Occipital lobe (tissue), 3 donors: ENCODE measurements around the gene ARSH. TPM values are rescaled to one million over a fixed set of nuclear protein-coding genes. Genes with fewer than 3 reads are reported as not detected.
"Not testable (repeated sequence)": the region's sequence is repeated elsewhere in the genome, so short reads cannot be mapped to it uniquely, and the experiment has no call there.

Experiments
- DNase-seq: peaks from one replicate; lab custom pipeline; 2025; lab: John Stamatoyannopoulos, UW
- small RNA-seq: library from RNA; depleted of rRNA; stranded (forward); fragments of <200 nt; gene quantifications from one replicate; pipeline ENCODE3, GENCODE V24; 2014
- total RNA-seq: library from RNA; depleted of rRNA; stranded (reverse); fragments of >200 nt; gene quantifications from one replicate; pipeline ENCODE4 v1.2.3, GENCODE V29; 2014

The ARSH gene
- total RNA-seq, 1 donor from 2014 or later = not detected

- DNase-seq = no peak
These were observed 30.9 kb downstream of the ARSH start for GRCh38 chrX:3037218-3037617.

DNA sequence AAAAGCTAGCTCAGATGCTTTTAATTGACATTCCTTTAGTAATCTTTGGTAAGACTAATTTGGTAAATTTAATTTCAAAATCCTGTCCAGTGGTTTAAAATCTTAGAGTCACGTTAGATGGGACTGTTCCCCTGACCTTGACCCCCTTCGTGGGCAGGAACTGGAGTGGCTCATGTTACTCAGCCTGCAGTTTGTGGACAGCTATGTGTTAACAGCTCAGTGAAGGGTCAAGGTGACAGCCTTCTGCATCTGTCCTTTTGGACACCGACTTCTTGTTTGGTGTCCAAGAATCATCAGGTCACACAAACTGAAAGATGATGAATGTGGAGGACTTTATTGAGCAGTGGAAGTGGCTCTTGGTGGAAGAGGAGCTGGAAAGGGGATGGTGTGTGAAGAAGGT, 37.9 kb downstream of the ARSH start:
- DNase-seq = no peak

GRCh38 chrX:3044671-3045070, 38.3 kb downstream of the ARSH start:
- no peak for DNase-seq

DNA sequence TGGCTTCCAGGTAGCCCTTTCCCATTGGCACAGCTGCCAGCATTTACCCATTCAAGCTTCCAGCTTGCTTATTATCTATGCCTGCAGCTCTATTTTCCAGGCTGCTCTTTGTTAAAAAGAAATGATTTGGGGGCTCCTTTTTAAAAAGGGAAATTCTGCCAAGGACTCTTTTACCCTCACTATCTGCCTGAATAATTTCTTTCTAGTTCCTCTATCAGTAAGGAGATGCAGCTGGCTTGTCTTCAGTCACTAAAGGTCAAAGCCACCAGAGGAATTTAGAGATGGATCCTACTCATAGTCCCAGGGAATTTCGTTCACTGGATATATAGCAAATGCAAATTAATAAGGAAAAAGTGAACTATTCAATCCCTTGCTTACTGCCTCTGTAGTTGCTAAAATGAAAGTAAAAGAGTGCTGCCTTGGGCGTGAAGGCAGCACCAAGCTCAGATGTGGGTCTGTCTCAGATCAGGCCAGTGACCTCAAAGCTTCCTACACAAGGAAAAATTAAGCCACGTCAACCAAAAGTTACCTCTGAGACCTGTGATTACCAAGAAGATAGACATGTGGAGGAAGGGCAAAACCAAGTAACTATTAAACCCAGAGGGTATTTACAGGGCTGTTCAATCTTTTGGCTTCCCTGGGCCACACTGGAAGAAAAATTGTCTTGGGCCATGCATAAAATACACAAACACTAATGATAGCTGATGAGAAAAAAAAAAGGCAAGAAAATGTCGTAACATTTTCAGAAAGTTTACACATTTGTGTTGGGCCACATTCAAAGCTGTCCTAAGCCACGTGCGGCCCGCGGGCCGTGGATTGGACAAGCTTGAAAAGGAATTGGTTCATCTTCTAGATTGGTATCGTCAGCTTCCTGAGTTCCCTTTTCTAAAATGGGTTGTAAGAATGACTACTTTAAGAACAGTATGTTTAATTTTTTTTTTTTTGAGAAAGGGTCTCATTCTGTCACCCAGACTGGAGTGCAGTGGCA, 40.2 kb downstream of the ARSH start:
- no peak for DNase-seq

GRCh38 chrX:3050523-3051175, 44.3 kb downstream of the ARSH start:
- DNase-seq = not testable (repeated sequence)

GRCh38 chrX:3052860-3053259, 46.5 kb downstream of the ARSH start:
- DNase-seq = no peak

DNA sequence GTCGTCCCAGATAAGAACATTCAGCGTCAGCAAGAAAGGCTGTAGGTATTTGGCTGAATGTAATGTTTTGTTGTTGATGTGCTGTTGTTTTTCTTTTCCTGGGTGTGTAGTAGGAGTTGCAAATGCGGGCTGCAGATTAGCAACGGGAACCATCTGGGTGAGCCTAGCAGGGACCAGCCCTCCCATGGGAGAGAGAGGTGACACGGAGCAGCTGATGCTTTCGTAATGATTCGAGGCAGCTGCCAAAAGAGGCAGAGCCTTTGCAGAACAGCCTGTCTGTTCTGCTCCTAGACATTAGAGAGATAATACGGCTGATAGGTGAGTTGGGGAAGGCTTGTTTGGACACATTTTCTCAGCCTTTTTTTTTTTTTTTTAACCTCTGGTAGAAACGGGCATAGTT, 60.2 kb downstream of the ARSH start:
- DNase-seq = no peak

GRCh38 chrX:3075959-3076358, 69.6 kb downstream of the ARSH start:
- DNase-seq = no peak

GRCh38 chrX:3076416-3076991, 70.2 kb downstream of the ARSH start:
- no peak for DNase-seq

Small RNA genes within 50 kb of the gene (small RNA-seq; reads per million reads assigned to genes)
- gene RN7SL578P = not detected

Other genes with a start within 250 kb of the ARSH start
- gene GYG2, start 177.6 kb upstream of the ARSH start, total RNA-seq = 5.9 TPM
- gene ARSD, start 77.2 kb upstream of the ARSH start, total RNA-seq = 9.2 TPM
- gene ARSF, start 34.9 kb downstream of the ARSH start, total RNA-seq = 3.3 TPM